PC-3 (cell line): ENCODE data around the gene RHBDD1.

Experiments used
- EZH2 ChIP-seq: fragments of 300-600 bp; sonication (generic); IDR thresholded peaks from one replicate; pipeline ENCODE4 v1.6.1; 2017; ENCODE audit warnings: antibody characterized with exemption, mild to moderate bottlenecking, low read length; ENCODE audit not compliant: unreplicated experiment
- TF ChIP-seq, protein P1 (sequence below): fragments of 300-600 bp; sonication (generic); conservative IDR thresholded peaks from 2 replicates; pipeline ENCODE4 v1.5.1; 2017; ENCODE audit warnings: antibody characterized with exemption, low read depth, mild to moderate bottlenecking, low read length

DNA sequence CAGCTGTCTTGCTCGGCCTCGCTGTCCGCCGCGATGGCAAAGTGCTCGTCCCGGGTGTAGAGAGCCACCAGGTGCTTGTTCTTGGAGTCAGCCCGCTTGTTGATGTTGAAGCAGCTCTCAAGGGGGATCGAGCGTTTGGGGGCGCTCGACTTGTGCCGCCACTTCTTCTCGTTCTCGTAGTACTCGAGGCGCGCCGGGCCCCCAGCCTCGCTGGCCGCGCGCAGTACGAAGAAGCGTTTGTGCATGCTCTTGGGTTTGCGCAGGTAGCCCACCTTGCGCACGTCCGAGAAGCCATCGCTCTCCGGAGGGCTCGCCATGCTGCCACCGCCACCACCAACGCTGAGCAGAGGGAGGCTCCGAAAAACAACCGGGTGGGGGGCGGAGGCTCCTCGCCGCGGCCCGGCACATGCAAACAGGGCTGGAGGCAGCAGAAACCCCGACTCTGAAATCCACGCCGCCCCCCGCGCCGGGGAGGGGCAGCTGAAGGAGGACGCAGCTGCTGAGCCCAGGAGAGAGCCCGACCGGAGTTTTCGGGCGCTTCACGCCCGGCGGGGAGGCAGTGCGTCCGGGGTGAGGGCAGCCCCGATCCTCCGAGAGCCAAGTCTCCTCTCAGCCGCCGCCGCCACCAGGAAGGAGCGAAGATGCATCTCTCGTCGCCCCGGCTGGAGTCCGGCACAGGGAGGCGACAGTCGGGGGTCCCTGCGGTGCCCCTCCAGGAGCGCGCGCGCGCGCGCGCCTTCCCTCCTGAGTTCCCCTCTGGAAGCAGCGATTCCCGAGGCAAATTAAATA, 37.2 kb upstream of the RHBDD1 start:
- TF ChIP-seq, protein P1, sequence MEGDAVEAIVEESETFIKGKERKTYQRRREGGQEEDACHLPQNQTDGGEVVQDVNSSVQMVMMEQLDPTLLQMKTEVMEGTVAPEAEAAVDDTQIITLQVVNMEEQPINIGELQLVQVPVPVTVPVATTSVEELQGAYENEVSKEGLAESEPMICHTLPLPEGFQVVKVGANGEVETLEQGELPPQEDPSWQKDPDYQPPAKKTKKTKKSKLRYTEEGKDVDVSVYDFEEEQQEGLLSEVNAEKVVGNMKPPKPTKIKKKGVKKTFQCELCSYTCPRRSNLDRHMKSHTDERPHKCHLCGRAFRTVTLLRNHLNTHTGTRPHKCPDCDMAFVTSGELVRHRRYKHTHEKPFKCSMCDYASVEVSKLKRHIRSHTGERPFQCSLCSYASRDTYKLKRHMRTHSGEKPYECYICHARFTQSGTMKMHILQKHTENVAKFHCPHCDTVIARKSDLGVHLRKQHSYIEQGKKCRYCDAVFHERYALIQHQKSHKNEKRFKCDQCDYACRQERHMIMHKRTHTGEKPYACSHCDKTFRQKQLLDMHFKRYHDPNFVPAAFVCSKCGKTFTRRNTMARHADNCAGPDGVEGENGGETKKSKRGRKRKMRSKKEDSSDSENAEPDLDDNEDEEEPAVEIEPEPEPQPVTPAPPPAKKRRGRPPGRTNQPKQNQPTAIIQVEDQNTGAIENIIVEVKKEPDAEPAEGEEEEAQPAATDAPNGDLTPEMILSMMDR: peak; percentile 34; the same call in 1 of the 2 replicates
- TF ChIP-seq EZH2: no peak
